GM12872 (cell line): ENCODE results near the gene TTC4.

ENCODE experiments used
- CTCF ChIP-seq: IDR thresholded peaks from 3 replicates; pipeline ENCODE4 v1.5.1; 2011; ENCODE audit warnings: low read depth, mild to moderate bottlenecking, low read length, moderate library complexity; ENCODE audit not compliant: insufficient read depth

TTC4 gene

GRCh38 chr1:54748094-54748835 lies 32.6 kb downstream of the TTC4 start:
- no peak for TF ChIP-seq CTCF

GRCh38 chr1:54750596-54750995 lies 34.9 kb downstream of the TTC4 start:
- no peak for TF ChIP-seq CTCF

GRCh38 chr1:54751426-54751825 lies 35.8 kb downstream of the TTC4 start:
- TF ChIP-seq CTCF = no peak

- TF ChIP-seq CTCF = no peak
Measured at GRCh38 chr1:54754045-54754444, 38.4 kb downstream of the TTC4 start.

GRCh38 chr1:54754486-54755285 lies 39.0 kb downstream of the TTC4 start:
- TF ChIP-seq CTCF = no peak

- TF ChIP-seq CTCF = no peak
Measured at GRCh38 chr1:54757833-54758232, 42.2 kb downstream of the TTC4 start.

- TF ChIP-seq CTCF = no peak
Measured at GRCh38 chr1:54758678-54759348, 43.2 kb downstream of the TTC4 start.
